Thoracic aorta (tissue), 2 donors: ENCODE measurements around the gene IL13. TPM values are rescaled to one million over a fixed set of nuclear protein-coding genes. Genes with fewer than 3 reads are reported as not detected.
"Not testable (repeated sequence)": the region's sequence is repeated elsewhere in the genome, so short reads cannot be mapped to it uniquely, and the experiment has no call there.

Experiments
- ATAC-seq: fragments of 150-250 bp; one replicate; pipeline ENCODE4 v1.8.0; 2017; ENCODE audit warnings: low read depth; ENCODE audit not compliant: insufficient number of reproducible peaks, low FRiP score
- DNase-seq: peaks from one replicate; pipeline ENCODE4 v3.0.0-alpha.2; 2020; ENCODE audit warnings: low spot score
- H3K27ac ChIP-seq, 2 donors: fragments of 200-600 bp; sonication (generic); 1 replicate in 1 of 2; 2 replicates in 1 of 2; pipeline ENCODE4 v1.5.1; 2016; ENCODE audit warnings: mild to moderate bottlenecking in 2 of 2, moderate library complexity in 2 of 2
- H3K27me3 ChIP-seq: fragments of 200-600 bp; sonication (generic); replicated peaks from 2 replicates; pipeline ENCODE4 v1.6.0; 2016; ENCODE audit warnings: mild to moderate bottlenecking; ENCODE audit not compliant: insufficient read depth
- H3K36me3 ChIP-seq: fragments of 200-600 bp; sonication (generic); one replicate; pipeline ENCODE4 v1.5.1; 2016
- H3K4me1 ChIP-seq, 2 donors: fragments of 200-600 bp; sonication (generic); 1 replicate in 1 of 2; 2 replicates in 1 of 2; pipeline versions ENCODE4 v1.5.1 to v1.6.0; 2016; ENCODE audit warnings: low read depth in 2 of 2, mild to moderate bottlenecking in 1 of 2; ENCODE audit not compliant: control insufficient read depth in 1 of 2
- H3K4me3 ChIP-seq: fragments of 200-600 bp; sonication (generic); 2 replicates; pipeline ENCODE4 v1.5.1; 2016; ENCODE audit warnings: mild to moderate bottlenecking
- H3K9me3 ChIP-seq: fragments of 200-600 bp; sonication (generic); 2 replicates; pipeline ENCODE4 v1.5.1; 2016
- CTCF ChIP-seq: fragments of 200-600 bp; sonication (generic); IDR thresholded peaks from one replicate; pipeline ENCODE4 v1.5.1; 2019; ENCODE audit warnings: antibody characterized with exemption
- total RNA-seq, 2 donors: library from RNA; depleted of rRNA; stranded (reverse); fragments of >200 nt; gene quantifications; one replicate each; pipeline versions ENCODE4 v1.1.0 to v1.2.3, GENCODE V29; 2016

IL13 gene
- total RNA-seq, 2 donors from 2014 or later, result 2.8 TPM; not detected in 1

- Histone ChIP-seq H3K9me3 (no peaks in the 10 kb centered on the region), H3K4me3 (no peak overlapping the region), H3K4me1 (no peaks in the 10 kb centered on the region), H3K27me3 (no peaks in the 10 kb centered on the region), H3K36me3 (no peaks in the 10 kb centered on the region), H3K27ac (no peak overlapping the region)
- DNase-seq (no peak), ATAC-seq (no peak)
- no peak for TF ChIP-seq CTCF
Measured at GRCh38 chr5:132627470-132627869, 30.5 kb upstream of the IL13 start.

- TF ChIP-seq CTCF, result no peak
Measured at GRCh38 chr5:132628814-132629213, 29.2 kb upstream of the IL13 start.

GRCh38 chr5:132629230-132629944, 28.6 kb upstream of the IL13 start:
- no peak for TF ChIP-seq CTCF
- H3K9me3 ChIP-seq, result no peaks in the 10 kb centered on the region

More at GRCh38 chr5:132628814-132629213, 29.2 kb upstream of the IL13 start:
- H3K27ac ChIP-seq, result no peak overlapping the region
- no peak for DNase-seq
- no peak overlapping the region for H3K4me3 ChIP-seq
- H3K36me3 ChIP-seq, result no peaks in the 10 kb centered on the region
- H3K9me3 ChIP-seq, result no peaks in the 10 kb centered on the region
- ATAC-seq, result no peak
- no peaks in the 10 kb centered on the region for H3K4me1 ChIP-seq
- no peaks in the 10 kb centered on the region for H3K27me3 ChIP-seq

GRCh38 chr5:132633587-132633986, 24.4 kb upstream of the IL13 start:
- peaks cover 14% of the 10 kb centered on the region for H3K36me3 ChIP-seq
- not testable (repeated sequence) for H3K4me1 ChIP-seq, H3K27ac ChIP-seq, ATAC-seq, DNase-seq, H3K4me3 ChIP-seq, H3K9me3 ChIP-seq, H3K27me3 ChIP-seq

More at GRCh38 chr5:132629230-132629944, 28.6 kb upstream of the IL13 start:
- ATAC-seq (no peak), DNase-seq (no peak)
- Histone ChIP-seq H3K36me3 (no peaks in the 10 kb centered on the region), H3K27ac (no peak overlapping the region), H3K27me3 (no peaks in the 10 kb centered on the region), H3K4me3 (no peak overlapping the region), H3K4me1 (no peaks in the 10 kb centered on the region)

GRCh38 chr5:132635873-132636272, 22.1 kb upstream of the IL13 start:
- TF ChIP-seq CTCF, result no peak
- H3K36me3 ChIP-seq, result peaks cover 25% of the 10 kb centered on the region
- DNase-seq (no peak), ATAC-seq (no peak)
- H3K27me3 ChIP-seq, result no peaks in the 10 kb centered on the region
- no peak overlapping the region for H3K27ac ChIP-seq
- H3K9me3 ChIP-seq, result no peaks in the 10 kb centered on the region
- no peak overlapping the region for H3K4me3 ChIP-seq
- H3K4me1 ChIP-seq, result no peaks in the 10 kb centered on the region

GRCh38 chr5:132637241-132637640, 20.7 kb upstream of the IL13 start:
- no peaks in the 10 kb centered on the region for H3K9me3 ChIP-seq
- DNase-seq, result no peak
- no peak for ATAC-seq
- peaks cover 28% of the 10 kb centered on the region for H3K36me3 ChIP-seq
- no peaks in the 10 kb centered on the region for H3K27me3 ChIP-seq
- TF ChIP-seq CTCF, result no peak
- no peak overlapping the region for H3K27ac ChIP-seq
- H3K4me1 ChIP-seq, result no peaks in the 10 kb centered on the region
- H3K4me3 ChIP-seq, result no peak overlapping the region
